ENCODE data around the gene SELENOO. TPM values are rescaled to one million over a fixed set of nuclear protein-coding genes. Genes with fewer than 3 reads are reported as not detected.
A peak's percentile ranks its signal among the peaks of the same experiment; 100 is the strongest.

Gene SELENOO
- total RNA-seq, 3 donors from 2014 or later = 24.4 to 27.9 (median 26.9) TPM

DNA sequence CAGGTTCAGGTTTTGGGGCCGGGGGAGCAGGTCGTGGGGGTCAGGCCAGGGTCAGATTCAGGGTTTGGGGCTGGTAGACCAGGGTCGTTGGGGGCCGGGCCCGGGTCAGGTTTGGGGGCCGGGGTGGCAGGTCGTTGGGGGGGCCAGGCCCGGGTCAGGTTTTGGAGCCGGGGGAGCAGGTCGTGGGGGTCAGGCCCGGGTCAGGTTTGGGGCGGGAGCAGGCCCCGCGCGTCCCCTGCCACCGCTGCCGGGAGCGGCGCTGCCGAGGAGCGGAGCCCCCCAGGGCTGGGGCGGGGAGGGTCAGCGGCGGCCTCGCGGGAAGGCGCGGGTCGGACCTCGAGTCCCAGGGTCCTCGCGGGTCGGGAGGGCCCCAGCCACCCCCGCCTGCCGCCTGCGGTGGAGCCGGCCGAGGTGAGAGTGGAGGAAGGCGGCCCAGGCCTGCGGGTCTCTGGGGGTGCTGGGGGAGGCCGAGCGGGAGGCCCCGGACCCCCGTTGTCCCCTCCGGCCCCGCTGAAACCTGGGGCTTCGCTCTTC is 14.6 kb upstream of the SELENOO start:
- no peaks in the 10 kb centered on the region for H3K27me3 Mint-ChIP-seq (ENCODE audit: low read depth)
- ATAC-seq = no peak
- no peaks in the 10 kb centered on the region for H3K9me3 Mint-ChIP-seq

DNA sequence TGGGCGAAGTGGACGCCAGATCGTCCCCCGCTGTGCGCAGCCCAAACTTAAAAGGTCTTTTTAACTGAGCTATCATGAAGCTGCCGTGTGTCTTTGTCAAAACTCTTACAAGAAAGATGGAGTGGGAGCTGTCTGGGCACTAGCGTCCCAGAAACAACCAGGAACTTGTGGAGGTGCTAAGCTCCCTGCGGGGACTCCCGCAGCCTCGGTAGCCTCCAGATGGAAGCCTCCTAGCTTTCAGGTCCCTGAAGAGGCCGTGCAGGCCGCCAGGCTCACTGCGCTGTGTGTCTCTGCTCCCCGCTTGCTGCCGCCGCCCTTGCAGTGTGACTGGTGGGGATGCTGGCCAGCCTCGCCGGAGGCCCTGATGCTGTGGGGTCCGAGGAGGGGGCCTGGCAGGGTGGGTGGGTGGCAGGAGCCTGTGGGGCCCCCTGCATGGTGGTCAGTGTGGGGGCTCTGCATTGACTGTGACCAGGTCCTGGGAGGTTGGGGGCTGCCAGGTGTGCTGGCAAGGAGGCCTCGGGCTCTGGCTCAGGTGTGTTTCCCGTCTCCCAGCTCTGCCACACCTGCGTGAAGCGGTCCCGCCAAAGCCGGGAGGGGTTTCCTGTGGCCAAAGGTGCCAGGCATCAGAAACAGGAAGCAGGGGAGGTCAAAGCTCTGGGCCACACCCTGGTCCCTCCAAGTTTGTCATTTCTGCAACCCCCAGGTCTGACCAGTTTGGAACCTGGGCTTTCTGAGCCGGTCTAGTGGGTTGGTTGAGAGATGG is 13.9 kb upstream of the SELENOO start:
- Mint-ChIP-seq H3K4me1 (ENCODE audit: low read depth) (peaks cover 38% of the 10 kb centered on the region), H3K27me3 (ENCODE audit: low read depth) (no peaks in the 10 kb centered on the region), H3K4me3 (peak overlapping the region; percentile 96), H3K36me3 (ENCODE audit: insufficient read depth) (peaks cover 3% of the 10 kb centered on the region), H3K9me3 (no peaks in the 10 kb centered on the region)
- ATAC-seq (no peak), DNase-seq (no peak)

More for the DNA sequence above, 14.6 kb upstream of the SELENOO start:
- peaks cover 31% of the 10 kb centered on the region for H3K4me1 Mint-ChIP-seq (ENCODE audit: low read depth)
- H3K36me3 Mint-ChIP-seq (ENCODE audit: insufficient read depth) = peaks cover under 1% of the 10 kb centered on the region
- DNase-seq = no peak
- H3K4me3 Mint-ChIP-seq = peak overlapping the region; percentile 96

GRCh38 chr22:50188356-50188755 is 12.5 kb upstream of the SELENOO start:
- Mint-ChIP-seq H3K4me3 (peak overlapping the region; percentile 31), H3K27me3 (ENCODE audit: low read depth) (no peaks in the 10 kb centered on the region), H3K4me1 (ENCODE audit: low read depth) (peaks cover 50% of the 10 kb centered on the region), H3K36me3 (ENCODE audit: insufficient read depth) (peaks cover 3% of the 10 kb centered on the region), H3K9me3 (no peaks in the 10 kb centered on the region)
- no peak for ATAC-seq
- DNase-seq = no peak

DNA sequence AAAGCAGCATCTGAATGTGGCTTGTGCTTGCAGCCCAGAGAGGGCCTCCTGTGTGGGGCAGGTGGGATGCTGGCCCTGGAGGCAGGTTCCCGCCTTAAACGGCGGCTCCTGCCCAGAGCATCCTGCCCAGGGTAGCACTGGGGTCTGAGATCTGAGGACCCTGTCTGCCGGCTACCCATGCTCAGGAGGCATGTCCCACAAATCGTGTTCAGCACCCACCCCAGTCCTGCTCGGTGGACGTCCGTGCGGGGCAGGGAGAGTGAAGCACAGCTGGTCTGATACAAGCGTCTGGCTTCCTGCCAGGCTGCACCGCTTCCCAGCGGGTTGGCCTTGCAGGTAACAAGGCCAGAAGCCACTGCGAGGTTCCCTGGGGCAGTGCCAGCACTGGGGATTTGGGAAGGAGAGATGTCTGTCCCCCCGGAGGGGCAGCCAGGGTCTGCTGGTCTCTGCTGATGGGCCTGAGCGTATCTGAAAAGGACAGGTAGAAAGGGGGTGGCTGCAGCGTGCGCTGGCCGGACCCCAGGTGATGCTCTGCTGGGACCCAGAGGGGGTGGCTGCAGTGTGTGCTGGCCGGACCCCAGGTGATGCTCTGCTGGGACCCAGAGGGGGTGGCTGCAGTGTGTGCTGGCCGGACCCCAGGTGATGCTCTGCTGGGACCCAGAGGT is 11.5 kb upstream of the SELENOO start:
- Mint-ChIP-seq H3K4me1 (ENCODE audit: low read depth) (peaks cover 50% of the 10 kb centered on the region), H3K36me3 (ENCODE audit: insufficient read depth) (peaks cover 3% of the 10 kb centered on the region), H3K27me3 (ENCODE audit: low read depth) (no peaks in the 10 kb centered on the region), H3K9me3 (no peaks in the 10 kb centered on the region), H3K4me3 (peak overlapping the region; percentile 51)
- DNase-seq (no peak), ATAC-seq (no peak)

DNA sequence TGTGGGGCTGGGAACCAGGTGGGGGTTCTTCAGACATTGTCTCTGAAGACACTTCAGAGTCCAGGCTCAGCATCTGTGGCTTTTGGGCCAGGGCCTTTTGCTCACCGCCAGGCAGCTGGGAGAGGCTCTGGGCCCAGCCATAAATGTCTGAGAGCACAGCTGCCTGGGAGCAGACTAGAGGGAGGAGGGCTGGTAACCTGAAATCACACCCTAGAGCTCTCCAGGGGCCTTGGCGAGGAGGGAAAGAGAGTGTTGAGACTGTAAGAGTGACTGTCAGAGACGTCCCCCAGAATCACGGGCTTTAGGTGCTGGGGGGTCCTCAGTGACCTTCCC is 11.0 kb upstream of the SELENOO start:
- ATAC-seq (no peak), DNase-seq (no peak)
- Mint-ChIP-seq H3K9me3 (no peaks in the 10 kb centered on the region), H3K36me3 (ENCODE audit: insufficient read depth) (peaks cover 3% of the 10 kb centered on the region), H3K4me1 (ENCODE audit: low read depth) (peaks cover 46% of the 10 kb centered on the region), H3K4me3 (peak overlapping the region; percentile 86), H3K27me3 (ENCODE audit: low read depth) (no peaks in the 10 kb centered on the region)

DNA sequence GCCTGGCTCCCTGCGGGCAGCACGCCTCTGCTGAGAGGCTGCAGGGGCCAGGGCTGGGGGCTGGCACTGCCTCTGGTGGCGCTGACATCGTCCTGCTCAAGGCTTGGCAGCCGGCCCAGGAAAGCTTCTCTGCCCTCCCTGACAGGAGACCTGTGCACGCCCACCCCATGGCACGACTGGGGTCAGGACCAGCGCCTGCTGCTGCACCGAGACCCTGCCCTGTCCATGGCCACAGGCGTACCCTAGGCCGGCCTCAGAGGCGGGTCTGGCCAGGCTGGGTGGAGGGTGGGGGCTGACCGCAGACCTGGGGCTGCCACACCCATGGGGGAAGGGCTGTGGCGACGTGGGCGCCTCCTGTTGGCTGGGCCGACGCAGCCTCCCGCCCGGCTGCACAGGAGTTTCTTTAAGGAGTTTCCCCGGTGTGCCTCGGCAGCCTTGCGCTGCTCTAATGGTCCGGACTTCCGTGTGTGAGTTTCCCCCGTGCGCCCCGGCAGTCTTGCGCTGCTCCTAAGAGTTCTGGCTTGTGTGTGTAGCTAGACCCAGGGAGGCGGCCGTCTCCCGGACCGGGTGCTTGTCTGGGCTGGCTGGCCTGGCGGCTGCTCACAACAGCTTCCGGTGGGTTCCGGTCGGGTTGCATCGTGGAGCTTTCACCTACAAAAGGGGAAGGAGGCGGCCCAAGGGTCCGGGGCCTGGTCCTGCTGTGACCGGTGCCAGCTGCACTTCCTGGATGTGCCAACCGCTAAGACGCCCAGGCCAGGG is 10.4 kb upstream of the SELENOO start:
- Mint-ChIP-seq H3K27me3 (ENCODE audit: low read depth) (no peaks in the 10 kb centered on the region), H3K4me3 (peak overlapping the region; percentile 86), H3K36me3 (ENCODE audit: insufficient read depth) (peaks cover 3% of the 10 kb centered on the region), H3K9me3 (no peaks in the 10 kb centered on the region), H3K4me1 (ENCODE audit: low read depth) (peaks cover 46% of the 10 kb centered on the region)
- DNase-seq (peak; percentile 71), ATAC-seq (peak; percentile 49 to 56)

DNA sequence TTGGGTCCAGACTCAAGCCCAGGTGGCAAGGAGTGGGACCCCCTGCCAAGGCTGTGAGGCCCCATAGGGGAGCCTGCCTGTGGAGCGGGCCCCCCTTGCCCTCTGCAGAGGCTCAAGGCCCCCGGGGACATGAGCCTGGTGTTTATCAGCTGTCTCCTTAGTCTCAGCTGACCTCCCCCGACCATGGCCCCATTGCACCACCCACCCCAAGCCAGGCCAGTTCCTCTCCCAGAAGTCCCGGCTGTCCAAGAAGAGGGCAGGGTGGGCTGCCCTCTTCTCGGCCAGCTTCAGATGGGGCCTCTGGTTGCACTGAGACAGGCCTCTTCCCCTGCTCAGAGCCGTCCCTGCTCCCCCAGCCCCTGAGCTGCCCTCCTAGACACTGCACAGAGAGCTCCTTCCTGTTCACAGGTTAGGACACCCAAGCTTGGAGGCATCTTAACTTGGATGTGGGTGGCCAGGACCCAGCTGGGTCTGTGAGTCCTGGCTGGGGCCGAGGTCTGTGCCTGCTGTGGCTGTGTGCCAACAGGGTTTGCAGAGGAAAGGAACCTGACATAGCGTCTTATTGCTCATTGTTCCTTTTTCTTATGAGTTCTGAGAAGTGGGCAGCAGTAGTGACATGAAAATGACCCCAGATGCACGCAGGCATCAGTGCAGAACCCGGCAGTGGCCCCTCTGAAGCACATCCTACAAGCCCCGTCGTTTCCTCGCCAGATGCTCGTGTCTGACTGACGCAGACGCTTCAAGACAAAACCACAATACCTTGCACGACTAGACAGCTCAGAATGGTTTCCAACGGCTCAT is 9.7 kb upstream of the SELENOO start:
- peaks cover 3% of the 10 kb centered on the region for H3K36me3 Mint-ChIP-seq (ENCODE audit: insufficient read depth)
- H3K27me3 Mint-ChIP-seq (ENCODE audit: low read depth) = no peaks in the 10 kb centered on the region
- peaks cover 44% of the 10 kb centered on the region for H3K4me1 Mint-ChIP-seq (ENCODE audit: low read depth)
- peak overlapping the region; percentile 86 for H3K4me3 Mint-ChIP-seq
- ATAC-seq (peak; percentile 72 to 78), DNase-seq (peak; percentile 65)
- H3K9me3 Mint-ChIP-seq = no peaks in the 10 kb centered on the region

- ATAC-seq (no peak), DNase-seq (peak; percentile 28)
- H3K4me3 Mint-ChIP-seq = peak overlapping the region; percentile 86
- peaks cover 3% of the 10 kb centered on the region for H3K36me3 Mint-ChIP-seq (ENCODE audit: insufficient read depth)
- H3K4me1 Mint-ChIP-seq (ENCODE audit: low read depth) = peaks cover 36% of the 10 kb centered on the region
- H3K9me3 Mint-ChIP-seq = no peaks in the 10 kb centered on the region
- no peaks in the 10 kb centered on the region for H3K27me3 Mint-ChIP-seq (ENCODE audit: low read depth)
Observed at GRCh38 chr22:50192436-50193204, 8.2 kb upstream of the SELENOO start.

DNA sequence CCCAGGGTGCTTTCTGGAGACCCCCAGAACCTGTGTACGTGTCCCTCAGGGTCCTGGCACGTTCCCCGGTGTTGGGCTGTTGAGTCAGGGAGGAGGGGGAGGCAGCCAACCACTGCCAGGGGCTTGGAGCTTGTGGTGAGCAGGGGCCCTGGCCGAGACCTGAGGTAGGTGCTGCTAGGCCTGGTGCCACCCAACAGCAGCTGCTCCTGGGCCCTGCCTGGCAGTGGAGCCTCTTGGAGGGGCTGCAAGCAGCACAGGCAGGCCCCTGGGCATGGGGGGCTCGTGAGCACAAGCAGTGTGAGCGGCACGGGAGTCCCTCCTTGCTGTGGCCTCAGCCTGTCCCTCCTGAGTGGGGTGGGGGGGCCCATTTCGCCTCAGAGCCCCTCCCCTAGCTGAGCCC is 7.2 kb upstream of the SELENOO start:
- Mint-ChIP-seq H3K27me3 (ENCODE audit: low read depth) (no peaks in the 10 kb centered on the region), H3K9me3 (no peaks in the 10 kb centered on the region), H3K4me1 (ENCODE audit: low read depth) (peaks cover 32% of the 10 kb centered on the region), H3K36me3 (ENCODE audit: insufficient read depth) (peaks cover 3% of the 10 kb centered on the region), H3K4me3 (no peak overlapping the region)
- DNase-seq = no peak
- ATAC-seq = no peak

- no peak overlapping the region for H3K4me3 Mint-ChIP-seq
- peaks cover 3% of the 10 kb centered on the region for H3K36me3 Mint-ChIP-seq (ENCODE audit: insufficient read depth)
- DNase-seq (no peak), ATAC-seq (no peak)
- peaks cover 28% of the 10 kb centered on the region for H3K4me1 Mint-ChIP-seq (ENCODE audit: low read depth)
- no peaks in the 10 kb centered on the region for H3K27me3 Mint-ChIP-seq (ENCODE audit: low read depth)
- no peaks in the 10 kb centered on the region for H3K9me3 Mint-ChIP-seq
Observed at GRCh38 chr22:50194037-50194805, 6.6 kb upstream of the SELENOO start.

DNA sequence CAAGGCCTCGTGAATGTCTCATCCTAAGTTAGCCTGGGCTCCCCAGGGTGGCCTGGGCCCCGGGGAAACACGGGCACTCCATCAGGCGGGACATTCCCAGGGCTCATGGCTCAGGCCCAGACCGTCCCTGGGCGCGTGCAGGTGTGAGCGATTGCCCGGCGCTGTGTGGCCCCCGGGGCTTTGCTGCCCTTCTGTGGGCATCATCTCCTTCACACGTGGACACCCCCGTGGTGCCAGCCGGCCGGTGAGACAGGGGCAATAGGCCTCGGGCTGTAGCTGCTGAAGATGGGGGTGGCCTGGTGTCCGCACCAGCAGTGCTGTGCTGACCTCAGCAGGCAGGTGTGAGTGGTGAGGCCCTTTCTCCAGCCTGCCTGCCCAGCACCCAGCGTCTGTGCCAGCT is 4.6 kb upstream of the SELENOO start:
- Mint-ChIP-seq H3K4me3 (no peak overlapping the region), H3K4me1 (ENCODE audit: low read depth) (peaks cover 22% of the 10 kb centered on the region), H3K9me3 (no peaks in the 10 kb centered on the region), H3K27me3 (ENCODE audit: low read depth) (no peaks in the 10 kb centered on the region), H3K36me3 (ENCODE audit: insufficient read depth) (peaks cover 3% of the 10 kb centered on the region)
- DNase-seq (no peak), ATAC-seq (no peak)

DNA sequence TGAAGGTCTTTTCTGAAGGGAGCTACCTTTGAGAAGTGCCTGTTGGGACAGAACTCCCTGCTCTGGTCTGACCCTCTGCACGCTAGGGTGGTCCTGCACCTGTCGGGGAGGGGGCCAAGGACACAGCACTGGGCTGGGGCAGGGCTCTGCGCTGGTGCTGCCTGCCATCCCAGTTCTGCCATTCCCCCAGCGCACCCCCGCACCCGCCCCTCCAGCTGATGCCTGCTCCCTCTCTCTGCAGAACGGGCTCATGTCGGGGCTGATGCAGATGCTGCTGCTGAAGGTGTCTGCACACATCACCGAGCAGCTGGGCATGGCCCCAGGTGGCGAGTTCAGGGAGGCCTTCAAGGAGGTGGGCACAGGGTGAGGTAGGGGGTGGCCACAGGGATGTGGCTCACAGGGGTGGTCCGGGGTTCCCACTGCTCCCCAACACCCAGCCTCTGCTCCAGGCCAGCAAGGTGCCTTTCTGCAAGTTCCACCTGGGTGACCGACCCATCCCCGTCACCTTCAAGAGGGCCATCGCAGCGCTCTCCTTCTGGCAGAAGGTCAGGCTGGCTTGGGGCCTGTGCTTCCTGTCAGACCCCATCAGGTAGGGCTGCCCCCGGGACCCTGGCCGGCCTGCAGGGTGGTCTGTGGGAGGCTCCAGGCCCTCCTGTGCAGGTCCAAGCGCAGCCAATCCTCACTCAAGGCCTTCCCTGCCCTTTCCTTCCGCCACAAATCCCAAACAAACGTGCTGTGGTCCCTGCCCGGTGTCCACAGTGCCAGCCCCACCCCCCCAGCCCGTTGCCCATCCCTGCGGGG is 3.6 kb upstream of the SELENOO start:
- DNase-seq (no peak), ATAC-seq (no peak)
- Mint-ChIP-seq H3K4me3 (no peak overlapping the region), H3K36me3 (ENCODE audit: insufficient read depth) (no peaks in the 10 kb centered on the region), H3K9me3 (no peaks in the 10 kb centered on the region), H3K4me1 (ENCODE audit: low read depth) (peaks cover 18% of the 10 kb centered on the region), H3K27me3 (ENCODE audit: low read depth) (no peaks in the 10 kb centered on the region)
